Measurements from ENCODE around the gene NTRK3.

The NTRK3 gene

DNA sequence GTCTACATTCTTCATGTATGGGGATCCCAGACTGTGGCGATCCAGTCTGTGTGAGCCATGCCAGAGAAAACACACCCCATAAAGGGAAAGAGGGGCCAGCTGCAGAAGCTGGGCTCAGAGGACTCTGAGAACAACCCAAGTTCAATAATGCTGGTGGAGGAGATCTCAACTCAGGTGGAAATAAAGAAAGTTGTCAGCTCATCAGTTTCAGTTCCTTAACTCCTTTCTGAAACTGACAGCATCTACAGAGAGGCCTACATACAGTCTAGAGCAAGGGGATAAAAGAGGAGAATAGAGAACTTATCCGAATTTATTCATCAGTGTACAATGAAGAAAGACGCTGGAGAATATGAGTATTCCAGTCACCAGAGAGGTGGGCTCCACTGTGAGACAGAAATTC, 77.0 kb downstream of the NTRK3 start:
- no peak for DNase-seq (ENCODE audit: low spot score)

GRCh38 chr15:88178631-88179030, 77.9 kb downstream of the NTRK3 start:
- DNase-seq (ENCODE audit: low spot score): no peak

DNA sequence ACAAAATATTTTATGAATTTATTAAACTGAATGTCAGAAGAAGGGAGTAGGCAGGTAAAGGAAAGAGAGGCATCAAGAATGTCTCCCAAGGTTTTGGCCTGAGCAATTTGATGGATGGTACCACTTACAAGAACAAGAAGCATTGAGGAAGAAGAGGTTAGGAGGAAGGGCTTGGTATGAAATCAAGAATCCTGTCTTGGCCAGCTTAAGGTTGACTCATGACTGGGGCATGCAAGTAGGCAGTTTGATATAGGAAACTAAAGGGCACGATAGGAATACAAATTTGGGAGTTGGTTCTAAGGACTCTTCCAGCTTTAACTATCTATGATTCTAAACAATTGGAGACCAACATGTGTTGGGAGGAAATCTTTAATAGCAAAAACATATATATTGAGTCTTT, 79.1 kb downstream of the NTRK3 start:
- DNase-seq (ENCODE audit: low spot score): no peak

GRCh38 chr15:88174571-88174970, 82.0 kb downstream of the NTRK3 start:
- DNase-seq (ENCODE audit: low spot score): no peak

DNA sequence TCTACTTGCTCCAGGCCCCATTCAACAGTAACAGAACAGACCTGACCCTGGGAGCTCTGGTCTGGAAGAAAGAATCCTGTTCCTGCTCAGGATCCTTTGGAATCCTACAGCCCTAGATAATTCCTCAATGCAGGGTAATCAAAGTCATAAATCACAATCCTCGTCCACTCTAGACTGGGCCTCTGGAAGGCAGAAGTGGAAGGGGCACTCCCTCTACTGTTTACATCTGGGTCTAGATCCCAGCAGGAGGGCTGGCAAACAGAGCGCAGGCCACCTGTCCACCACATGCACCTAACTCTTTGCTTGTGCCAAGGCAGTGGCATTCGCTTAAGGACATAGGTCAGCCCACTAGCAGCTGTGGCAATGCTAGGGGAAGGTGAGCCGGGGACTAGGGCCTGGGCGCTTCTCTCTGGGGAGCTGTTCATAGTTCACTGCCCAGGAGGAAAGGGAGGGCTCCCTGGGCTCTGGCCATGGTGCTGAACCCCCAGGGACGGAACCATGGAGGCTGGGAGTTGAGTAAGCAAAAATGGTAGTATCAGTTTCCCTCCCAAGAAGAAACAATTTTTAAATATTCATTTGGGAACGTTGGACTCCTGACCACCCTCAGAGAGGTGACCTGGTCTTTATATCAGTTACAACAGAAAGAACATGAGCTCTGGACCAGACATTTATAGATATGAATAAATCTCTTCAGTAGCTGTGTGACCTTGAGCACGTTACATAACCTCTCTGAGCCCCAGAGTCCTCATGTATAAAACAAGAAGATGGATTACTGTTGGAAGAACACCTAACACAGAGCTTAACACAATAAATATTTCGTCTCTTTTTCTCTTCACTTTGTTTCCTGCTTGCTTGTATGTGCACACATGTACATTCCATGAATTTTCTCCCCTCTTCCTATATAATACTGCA, 90.2 kb downstream of the NTRK3 start:
- no peak for DNase-seq (ENCODE audit: low spot score)

DNA sequence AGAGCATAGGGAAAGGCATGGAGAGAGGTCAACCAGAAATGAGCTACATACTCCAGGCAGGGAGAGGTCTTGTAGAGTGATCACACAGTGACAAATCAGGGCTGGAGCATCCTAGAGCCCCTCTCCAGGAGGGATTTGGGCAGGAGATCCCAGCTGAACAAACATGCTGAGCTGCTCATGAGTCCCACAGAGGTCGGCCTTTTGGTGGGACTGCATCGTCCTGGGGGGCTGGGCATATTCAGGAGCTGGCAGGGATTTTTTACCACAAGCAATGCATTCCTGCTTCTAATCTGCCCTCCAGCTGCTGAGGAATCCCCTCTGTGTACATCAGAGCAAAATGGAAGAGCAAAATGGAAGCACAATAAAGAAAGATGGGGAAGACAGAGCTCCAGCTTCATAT, 94.9 kb downstream of the NTRK3 start:
- no peak for DNase-seq (ENCODE audit: low spot score)

- DNase-seq (ENCODE audit: low spot score): no peak
These were observed 101.2 kb downstream of the NTRK3 start for GRCh38 chr15:88155310-88155709.

GRCh38 chr15:88152672-88153071, 103.9 kb downstream of the NTRK3 start:
- DNase-seq (ENCODE audit: low spot score): no peak

DNA sequence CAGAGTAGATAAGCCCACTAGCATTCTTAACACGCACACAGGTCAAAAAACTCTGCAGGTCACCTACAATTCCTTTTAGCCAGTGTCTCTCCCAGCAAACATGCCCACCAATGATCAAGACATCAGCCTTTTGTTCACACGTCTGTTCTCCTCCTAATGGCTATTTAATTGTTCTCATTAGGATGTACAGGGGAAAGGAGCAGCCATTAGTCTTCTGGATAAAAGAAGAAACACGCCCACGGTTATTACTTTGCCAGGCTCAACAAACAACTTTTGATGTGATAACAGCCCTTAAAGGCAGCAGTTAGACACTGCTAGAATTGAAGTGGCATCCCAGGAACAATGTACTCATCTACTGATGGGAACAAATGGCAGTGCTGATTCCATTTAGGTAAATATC, 108.8 kb downstream of the NTRK3 start:
- no peak for DNase-seq (ENCODE audit: low spot score)

- DNase-seq (ENCODE audit: low spot score): no peak
These were observed 111.5 kb downstream of the NTRK3 start for GRCh38 chr15:88144921-88145653.

- no peak for DNase-seq (ENCODE audit: low spot score)
These were observed 114.4 kb downstream of the NTRK3 start for GRCh38 chr15:88142121-88142520.

DNA sequence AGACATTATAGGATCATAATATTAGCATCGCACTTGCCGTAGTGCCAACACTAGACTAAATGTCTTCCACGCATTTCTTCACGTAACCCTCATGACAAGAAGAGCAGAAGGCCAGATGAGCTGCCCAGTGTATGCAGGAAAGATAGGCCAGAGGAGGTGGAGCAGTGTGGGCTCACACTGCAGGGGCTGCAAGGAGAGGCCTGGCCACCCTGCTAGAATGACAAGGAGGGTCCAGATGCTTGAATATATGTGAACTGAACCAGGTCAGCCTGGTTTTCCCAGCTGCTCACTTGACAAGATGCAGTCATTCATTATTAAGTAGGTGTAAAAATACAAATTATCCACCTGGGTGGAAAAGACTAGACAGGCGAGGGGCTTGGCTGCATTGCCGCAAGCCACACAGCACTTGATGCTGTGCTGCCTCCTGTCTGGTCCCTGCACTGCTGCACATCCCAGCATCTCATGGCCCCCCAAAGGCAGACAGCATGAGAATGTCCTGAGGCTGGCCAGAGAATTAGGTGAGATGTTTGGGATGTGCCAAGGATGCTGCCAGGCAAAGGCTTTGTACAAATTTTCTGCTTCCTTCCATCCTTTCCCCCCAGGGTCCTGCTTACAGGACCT, 115.2 kb downstream of the NTRK3 start:
- DNase-seq (ENCODE audit: low spot score): no peak

- DNase-seq (ENCODE audit: low spot score): no peak
These were observed 116.1 kb downstream of the NTRK3 start for GRCh38 chr15:88140398-88140797.

GRCh38 chr15:88139936-88140335, 116.6 kb downstream of the NTRK3 start:
- no peak for DNase-seq (ENCODE audit: low spot score)

DNA sequence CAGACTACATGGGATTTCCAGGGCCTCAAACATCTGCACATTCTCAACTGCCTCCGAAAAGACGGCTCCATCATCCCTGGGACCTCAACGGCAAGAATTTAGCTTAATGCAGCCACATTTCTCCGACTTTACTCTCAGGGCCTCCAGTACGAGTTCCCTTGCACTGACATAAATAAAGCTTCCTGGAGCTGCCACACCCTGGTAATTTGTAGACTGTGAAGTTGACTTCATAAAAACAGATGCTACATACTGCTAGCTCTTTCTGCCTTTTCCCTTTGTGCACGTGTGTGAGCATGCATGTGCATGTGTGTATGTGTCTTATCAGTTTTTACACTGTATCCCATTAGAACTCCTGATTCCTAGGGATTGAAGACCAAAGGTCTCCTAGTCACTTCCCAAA, 122.7 kb downstream of the NTRK3 start:
- no peak for DNase-seq (ENCODE audit: low spot score)

DNA sequence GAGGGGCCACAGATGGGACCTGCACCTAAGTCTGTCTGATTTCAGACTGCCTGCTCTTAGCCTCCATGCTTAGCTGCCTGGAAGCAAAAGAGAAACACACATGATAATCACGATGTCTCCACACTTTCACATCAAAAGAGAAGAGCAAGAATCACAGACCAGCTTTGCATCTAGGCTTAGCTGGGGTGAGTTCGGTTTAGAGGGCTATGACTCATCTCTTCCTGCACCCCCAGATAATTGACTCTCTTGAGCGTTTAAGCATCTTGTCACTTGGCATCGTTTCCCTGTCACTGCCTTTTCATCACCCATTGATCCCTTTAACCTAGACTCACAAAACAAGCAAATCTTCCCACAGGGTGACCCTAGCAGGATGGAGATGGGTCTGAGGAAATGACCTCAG, 124.0 kb downstream of the NTRK3 start:
- DNase-seq (ENCODE audit: low spot score): no peak

- DNase-seq (ENCODE audit: low spot score): no peak
These were observed 124.6 kb downstream of the NTRK3 start for GRCh38 chr15:88131937-88132336.

DNA sequence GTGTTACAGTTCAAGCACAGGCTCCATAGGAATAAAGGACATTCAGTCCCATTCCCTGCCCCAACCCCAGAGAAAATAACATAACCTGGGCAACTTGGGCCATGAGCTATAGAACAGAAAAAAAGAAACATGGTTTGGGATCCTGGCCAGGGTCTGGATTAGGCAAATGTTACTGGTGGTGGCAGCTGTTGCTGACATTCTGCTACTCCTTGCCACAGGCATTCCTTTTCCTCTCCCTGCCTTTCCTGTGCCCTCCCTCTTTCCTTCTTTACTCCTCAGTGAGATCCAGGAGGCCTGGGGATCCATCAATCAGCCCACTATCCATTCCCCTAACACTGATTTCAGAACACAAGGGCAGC, 129.1 kb downstream of the NTRK3 start:
- no peak for DNase-seq (ENCODE audit: low spot score)

DNA sequence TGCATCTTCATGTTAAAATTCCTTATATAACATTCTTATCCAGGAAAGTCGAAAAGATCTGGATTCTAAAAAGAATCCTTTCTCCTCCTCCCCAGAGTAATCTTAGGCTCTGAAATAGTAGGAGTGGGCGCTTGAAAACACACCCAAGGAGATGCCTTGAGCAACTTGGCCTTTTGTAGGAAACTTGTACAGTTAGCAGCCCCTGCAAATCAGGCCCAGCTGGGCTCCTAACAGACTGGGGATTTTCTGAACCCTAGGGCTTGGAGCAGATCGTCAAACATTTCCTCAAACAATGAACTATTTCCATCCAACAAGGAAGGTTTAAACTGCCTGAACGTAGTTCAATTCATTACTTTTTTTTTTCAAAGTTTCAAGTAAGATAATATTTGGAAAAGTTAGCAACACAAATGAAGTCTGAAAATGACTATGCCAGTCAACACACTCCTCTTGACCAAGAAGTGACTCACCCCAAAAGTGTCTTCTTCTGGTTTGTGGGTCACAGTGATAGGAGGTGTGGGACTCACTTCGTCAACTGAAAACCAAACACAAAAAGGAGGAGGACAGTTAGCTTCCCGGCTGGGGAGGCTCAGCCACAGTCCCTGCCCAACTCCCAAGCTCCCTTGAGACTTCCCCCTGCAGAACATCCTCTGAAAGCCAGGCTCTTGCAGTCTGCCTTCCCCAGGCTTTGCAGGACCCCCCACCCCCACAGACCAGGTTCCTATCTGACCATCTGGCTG, 129.7 kb downstream of the NTRK3 start:
- no peak for DNase-seq (ENCODE audit: low spot score)

- DNase-seq (ENCODE audit: low spot score): no peak
These were observed 131.0 kb downstream of the NTRK3 start for GRCh38 chr15:88125576-88125975.

- DNase-seq (ENCODE audit: low spot score): no peak
These were observed 132.3 kb downstream of the NTRK3 start for GRCh38 chr15:88124199-88124598.

- no peak for DNase-seq (ENCODE audit: low spot score)
These were observed 134.5 kb downstream of the NTRK3 start for GRCh38 chr15:88121968-88122530.
